A673 (cell line): ENCODE measurements around the gene SDF4. TPM values are rescaled to one million over a fixed set of nuclear protein-coding genes. Genes with fewer than 3 reads are reported as not detected.

Experiments used
- BruUV-seq: library from RNA; stranded (reverse); fragments of 400-500 nt; replicated peaks from 2 replicates; lab custom pipeline; 2021; lab: Mats Ljungman, UMichigan
- CTCF ChIA-PET: fragments of 300-600 bp; sonication (Branson Sonifier 250); formaldehyde crosslinking; loops from one replicate; lab custom pipeline; 2022; ENCODE audit warnings: antibody characterized with exemption; lab: Charles Lee
- POLR2A ChIA-PET: fragments of 300-600 bp; sonication (Branson Sonifier 250); formaldehyde crosslinking; loops from one replicate; lab custom pipeline; 2022; ENCODE audit warnings: antibody characterized with exemption; ENCODE audit not compliant: low non-redundant PET; lab: Charles Lee
- DNase-seq: peaks from one replicate; pipeline ENCODE4 v3.0.0-alpha.2; 2015; ENCODE audit warnings: low spot score
- H3K27ac ChIP-seq: fragments of 200-600 bp; sonication (generic); 2 replicates; pipeline ENCODE4 v1.5.1; 2016; ENCODE audit warnings: mixed run types, low read depth, mild to moderate bottlenecking, mixed read lengths, antibody characterized with exemption, low read length; ENCODE audit not compliant: poor library complexity, severe bottlenecking
- H3K27me3 ChIP-seq: fragments of 200-600 bp; sonication (generic); replicated peaks from 2 replicates; pipeline ENCODE4 v1.6.1; 2017; ENCODE audit warnings: mixed run types, low read depth, mild to moderate bottlenecking, mixed read lengths, antibody characterized with exemption, low read length; ENCODE audit not compliant: insufficient read depth, poor library complexity
- H3K36me3 ChIP-seq: fragments of 200-600 bp; sonication (generic); 2 replicates; pipeline ENCODE4 v1.6.1; 2016; ENCODE audit warnings: mixed run types, mild to moderate bottlenecking, mixed read lengths, antibody characterized with exemption, low read length; ENCODE audit not compliant: insufficient read depth, poor library complexity, severe bottlenecking
- H3K4me1 ChIP-seq: fragments of 200-600 bp; sonication (generic); 2 replicates; pipeline ENCODE4 v1.6.1; 2017; ENCODE audit warnings: mixed run types, mild to moderate bottlenecking, mixed read lengths, antibody characterized with exemption, low read length; ENCODE audit not compliant: insufficient read depth, poor library complexity, severe bottlenecking
- H3K4me3 ChIP-seq: fragments of 200-600 bp; sonication (generic); 2 replicates; pipeline ENCODE4 v1.5.1; 2016; ENCODE audit warnings: low read depth, mixed run types, mild to moderate bottlenecking, mixed read lengths, low read length; ENCODE audit not compliant: poor library complexity, severe bottlenecking
- H3K9me3 ChIP-seq: fragments of 200-600 bp; sonication (generic); 2 replicates; pipeline ENCODE4 v1.6.1; 2016; ENCODE audit warnings: mixed run types, low read depth, mild to moderate bottlenecking, mixed read lengths, antibody characterized with exemption, low read length; ENCODE audit not compliant: poor library complexity, severe bottlenecking
- EZH2 ChIP-seq: fragments of 200-600 bp; sonication (generic); IDR thresholded peaks from 2 replicates; pipeline ENCODE4 v1.6.1; 2017; ENCODE audit warnings: borderline replicate concordance, low read depth, mild to moderate bottlenecking, mixed read lengths, antibody characterized with exemption, low read length; ENCODE audit not compliant: poor library complexity, severe bottlenecking
- intact Hi-C: fragments of 100-400 bp; cut with micrococcal nuclease; formaldehyde crosslinking; loops from one replicate; pipeline ENCODE4 v1.10.0; 2022; ENCODE audit not compliant: unreplicated experiment
- total RNA-seq: library from RNA; stranded (reverse); gene quantifications from 2 replicates; pipeline ENCODE4 v1.2.3, GENCODE V29; 2021
- TF ChIP-seq, protein P1 (sequence below): fragments of 300-800, 200-600 bp; sonication (generic); conservative IDR thresholded peaks from 2 replicates; pipeline ENCODE4 v1.5.1; 2017; ENCODE audit warnings: low read depth, mild to moderate bottlenecking, antibody characterized with exemption, low read length, moderate library complexity, mixed read lengths

The SDF4 gene
- total RNA-seq, 1 experiment from 2014 or later, result 133 TPM

GRCh38 chr1:1223891-1224290 lies 7.9 kb downstream of the SDF4 start:
- peaks cover 35% of the 10 kb centered on the region for H3K36me3 ChIP-seq
- POLR2A ChIA-PET, result no interaction called here

DNA sequence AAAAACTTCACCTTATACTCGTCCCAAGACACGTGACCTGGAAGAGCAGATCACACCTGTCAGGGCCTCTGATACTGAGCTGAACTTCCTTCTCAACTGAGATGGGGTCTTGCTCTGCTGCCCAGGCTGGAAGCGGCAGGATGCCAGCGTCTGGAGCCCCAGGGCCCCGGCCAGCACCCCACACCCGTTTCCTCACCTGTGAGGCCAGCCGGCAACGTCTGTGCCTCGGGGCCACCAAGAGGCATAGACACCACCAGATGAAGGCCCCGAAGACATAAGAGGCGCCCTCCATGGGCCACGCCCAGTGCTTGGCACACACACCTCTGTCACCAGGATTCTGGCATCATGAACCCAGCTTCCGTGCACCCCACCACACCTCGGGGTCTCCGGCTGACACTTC lies 8.5 kb downstream of the SDF4 start:
- ChIA-PET CTCF (no interaction called here), POLR2A (no interaction called here)
- TF ChIP-seq, protein P1, sequence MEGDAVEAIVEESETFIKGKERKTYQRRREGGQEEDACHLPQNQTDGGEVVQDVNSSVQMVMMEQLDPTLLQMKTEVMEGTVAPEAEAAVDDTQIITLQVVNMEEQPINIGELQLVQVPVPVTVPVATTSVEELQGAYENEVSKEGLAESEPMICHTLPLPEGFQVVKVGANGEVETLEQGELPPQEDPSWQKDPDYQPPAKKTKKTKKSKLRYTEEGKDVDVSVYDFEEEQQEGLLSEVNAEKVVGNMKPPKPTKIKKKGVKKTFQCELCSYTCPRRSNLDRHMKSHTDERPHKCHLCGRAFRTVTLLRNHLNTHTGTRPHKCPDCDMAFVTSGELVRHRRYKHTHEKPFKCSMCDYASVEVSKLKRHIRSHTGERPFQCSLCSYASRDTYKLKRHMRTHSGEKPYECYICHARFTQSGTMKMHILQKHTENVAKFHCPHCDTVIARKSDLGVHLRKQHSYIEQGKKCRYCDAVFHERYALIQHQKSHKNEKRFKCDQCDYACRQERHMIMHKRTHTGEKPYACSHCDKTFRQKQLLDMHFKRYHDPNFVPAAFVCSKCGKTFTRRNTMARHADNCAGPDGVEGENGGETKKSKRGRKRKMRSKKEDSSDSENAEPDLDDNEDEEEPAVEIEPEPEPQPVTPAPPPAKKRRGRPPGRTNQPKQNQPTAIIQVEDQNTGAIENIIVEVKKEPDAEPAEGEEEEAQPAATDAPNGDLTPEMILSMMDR, result no peak
- no peak for TF ChIP-seq EZH2
- intact Hi-C loops, result no loop called here
- no peak overlapping the region for H3K27ac ChIP-seq
- BruUV-seq, result no TSS peak
- no peaks in the 10 kb centered on the region for H3K27me3 ChIP-seq
- no peak for DNase-seq
- H3K9me3 ChIP-seq, result no peaks in the 10 kb centered on the region
- peaks cover under 1% of the 10 kb centered on the region for H3K4me1 ChIP-seq
- H3K36me3 ChIP-seq, result peaks cover 36% of the 10 kb centered on the region
- no peak overlapping the region for H3K4me3 ChIP-seq

More at GRCh38 chr1:1223891-1224290, 7.9 kb downstream of the SDF4 start:
- TF ChIP-seq EZH2, result no peak
- TF ChIP-seq, protein P1, result no peak
- no peaks in the 10 kb centered on the region for H3K9me3 ChIP-seq
- CTCF ChIA-PET, result no interaction called here
- H3K4me3 ChIP-seq, result no peak overlapping the region
- no TSS peak for BruUV-seq
- no peak overlapping the region for H3K27ac ChIP-seq
- no peaks in the 10 kb centered on the region for H3K27me3 ChIP-seq
- DNase-seq, result no peak
- intact Hi-C loops, result no loop called here
- H3K4me1 ChIP-seq, result no peaks in the 10 kb centered on the region

- Histone ChIP-seq H3K36me3 (peaks cover 32% of the 10 kb centered on the region), H3K27ac (no peak overlapping the region), H3K4me1 (peaks cover 6% of the 10 kb centered on the region), H3K4me3 (no peak overlapping the region), H3K9me3 (no peaks in the 10 kb centered on the region), H3K27me3 (no peaks in the 10 kb centered on the region)
- ChIA-PET POLR2A (no interaction called here), CTCF (no interaction called here)
- DNase-seq, result no peak
- BruUV-seq, result no TSS peak
- TF ChIP-seq EZH2, result no peak
- TF ChIP-seq, protein P1, result no peak
- intact Hi-C loops, result no loop called here
Observed at GRCh38 chr1:1222575-1223225, 9.1 kb downstream of the SDF4 start.
